Mesodermal cell (in vitro differentiated cells): ENCODE results near the gene EIF4E1B.

ENCODE experiments used
- H3K27ac ChIP-seq: 2 replicates; pipeline ENCODE4 v1.7.0; 2013; ENCODE audit warnings: mild to moderate bottlenecking, low read depth, low read length, moderate library complexity; ENCODE audit not compliant: severe bottlenecking
- H3K36me3 ChIP-seq: 2 replicates; pipeline ENCODE4 v1.7.1; 2013; ENCODE audit warnings: mild to moderate bottlenecking, low read length, moderate library complexity; ENCODE audit not compliant: control insufficient read depth, insufficient read depth
- H3K4me1 ChIP-seq: one replicate; pipeline ENCODE4 v1.7.1; 2013; ENCODE audit warnings: mild to moderate bottlenecking, low read length; ENCODE audit not compliant: insufficient read depth, control insufficient read depth, poor library complexity, severe bottlenecking
- H3K4me3 ChIP-seq: 2 replicates; pipeline ENCODE4 v1.7.0; 2013; ENCODE audit warnings: low read length, control low read depth, mild to moderate bottlenecking; ENCODE audit not compliant: insufficient read depth, poor library complexity, severe bottlenecking; ENCODE audit errors: extremely low read depth
- H3K9me3 ChIP-seq: 2 replicates; pipeline ENCODE4 v1.7.1; 2013; ENCODE audit warnings: mild to moderate bottlenecking, low read length, moderate library complexity; ENCODE audit not compliant: control insufficient read depth
- WGBS, 2 experiments: methylation state at CpG; one replicate each; pipeline ENCODE4 v1.1.5; 2013; ENCODE audit warnings: missing lambda C conversion rate in 2 of 2; ENCODE audit not compliant: insufficient coverage in 2 of 2; 5-methylcytosine and 5-hydroxymethylcytosine counted together

EIF4E1B gene

DNA sequence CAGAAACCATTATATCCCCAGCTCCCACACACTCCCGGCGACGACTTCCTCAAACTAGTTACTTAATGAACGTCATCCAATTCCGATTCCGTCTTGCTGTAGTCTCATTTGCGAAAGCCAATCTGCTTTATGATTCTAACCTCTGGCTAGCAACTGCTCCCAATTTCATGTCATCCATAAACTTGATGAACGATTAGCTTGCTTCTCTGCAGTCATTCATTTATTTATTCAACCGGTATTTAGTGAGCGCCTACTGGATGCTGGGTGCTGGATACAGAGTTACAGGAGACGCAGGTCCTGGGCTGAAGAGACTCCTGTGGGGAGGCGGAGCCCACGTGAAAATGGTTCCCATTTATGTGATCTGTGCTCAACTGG is 63.0 kb downstream of the EIF4E1B start:
- H3K27ac ChIP-seq = no peak overlapping the region
- 85 to 89% methylated on average over 13 of the region's 13 CpGs for WGBS, 2 experiments
- no peaks in the 10 kb centered on the region for H3K4me1 ChIP-seq
- H3K9me3 ChIP-seq = peaks cover under 1% of the 10 kb centered on the region
- no peak overlapping the region for H3K4me3 ChIP-seq
- H3K36me3 ChIP-seq = no peaks in the 10 kb centered on the region

DNA sequence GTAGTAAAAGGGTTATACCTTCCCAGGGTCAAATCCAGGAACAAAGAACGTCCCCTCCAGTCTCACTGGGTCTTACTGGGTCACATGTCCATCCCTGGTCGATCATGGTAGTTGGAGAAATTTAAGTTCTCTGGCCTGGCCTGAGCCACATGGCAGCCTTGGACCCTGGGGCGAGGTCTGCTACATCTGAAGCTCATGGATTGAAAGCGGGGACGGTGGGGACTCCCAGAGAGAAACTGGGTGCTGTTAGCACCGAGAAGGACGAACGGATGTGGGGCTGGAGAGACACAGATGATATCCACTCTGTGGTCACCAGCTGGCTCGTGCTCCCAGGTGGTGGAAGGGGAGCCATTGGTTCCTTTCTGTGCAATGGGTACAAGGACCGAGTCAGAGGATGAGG is 63.7 kb downstream of the EIF4E1B start:
- no peaks in the 10 kb centered on the region for H3K36me3 ChIP-seq
- H3K27ac ChIP-seq = no peak overlapping the region
- WGBS, 2 experiments = 94% methylated on average over 9 to 10 of the region's 10 CpGs
- no peak overlapping the region for H3K4me3 ChIP-seq
- H3K4me1 ChIP-seq = no peaks in the 10 kb centered on the region
- no peaks in the 10 kb centered on the region for H3K9me3 ChIP-seq

DNA sequence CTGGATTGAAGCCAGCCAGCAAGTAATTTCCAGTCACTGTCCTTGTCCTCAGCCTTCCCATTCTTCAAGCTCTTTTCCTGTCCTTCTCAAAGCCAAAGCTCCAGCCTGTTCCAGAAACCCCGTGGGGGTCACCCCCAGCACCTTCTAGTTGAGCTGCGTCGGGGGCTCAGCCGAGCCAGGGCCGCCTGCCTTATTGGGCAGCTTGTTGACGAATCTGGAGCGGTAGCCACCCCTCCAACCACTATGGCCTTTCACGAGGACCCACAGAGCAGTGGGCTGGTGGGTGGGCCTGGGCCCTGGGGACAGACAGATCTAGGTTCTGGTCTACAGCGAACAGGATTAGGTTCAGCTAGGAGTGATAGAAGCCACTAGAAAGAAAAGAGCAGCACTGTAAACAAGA is 64.2 kb downstream of the EIF4E1B start:
- Histone ChIP-seq H3K9me3 (no peaks in the 10 kb centered on the region), H3K27ac (no peak overlapping the region), H3K4me1 (no peaks in the 10 kb centered on the region), H3K4me3 (no peak overlapping the region), H3K36me3 (no peaks in the 10 kb centered on the region)
- 72 to 100% methylated on average over 1 to 2 of the region's 9 CpGs for WGBS, 2 experiments

DNA sequence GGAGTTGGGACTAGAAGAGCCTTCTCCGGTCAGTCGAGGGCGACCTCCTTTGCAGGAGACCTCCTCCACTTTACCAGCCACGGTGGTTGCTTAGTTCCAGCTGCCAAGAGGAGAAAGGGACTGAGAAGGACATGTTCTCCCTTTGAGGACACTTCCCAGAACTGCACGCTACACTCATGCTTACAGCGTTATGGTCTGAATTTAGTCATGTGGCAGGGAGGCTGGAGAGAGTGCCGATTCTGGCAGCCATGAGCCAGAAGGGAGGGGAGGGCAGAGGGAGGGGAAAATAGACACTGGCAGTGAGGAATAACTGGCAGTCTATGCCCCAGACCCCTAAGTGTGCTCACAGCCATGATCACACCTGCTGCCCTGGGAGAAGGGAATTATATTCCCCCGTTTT is 64.6 kb downstream of the EIF4E1B start:
- 85 to 88% methylated on average over 4 to 7 of the region's 8 CpGs for WGBS, 2 experiments
- Histone ChIP-seq H3K27ac (no peak overlapping the region), H3K36me3 (no peaks in the 10 kb centered on the region), H3K9me3 (no peaks in the 10 kb centered on the region), H3K4me3 (no peak overlapping the region), H3K4me1 (no peaks in the 10 kb centered on the region)
